ENCODE results near the gene ITGB6.

DNA sequence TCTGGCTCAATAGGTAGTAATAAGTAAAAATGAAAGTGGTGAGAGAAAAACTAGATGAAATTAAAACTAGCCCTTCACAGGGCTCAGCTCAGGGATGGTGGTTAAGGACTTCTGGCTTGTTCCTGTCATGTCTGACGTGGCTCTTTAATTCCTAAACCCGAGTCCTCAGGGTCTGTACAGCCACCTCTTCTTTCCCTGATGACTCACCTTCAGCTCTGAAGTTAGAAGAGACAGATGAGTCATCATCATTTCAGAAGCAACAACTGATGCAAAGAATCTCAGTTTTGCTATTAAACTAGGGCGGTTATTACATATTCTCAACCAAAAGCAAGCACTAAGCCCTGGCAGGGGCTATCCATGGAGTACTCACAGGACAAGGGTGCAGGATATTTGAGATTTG is 24.0 kb upstream of the ITGB6 start:
- no peak for TF ChIP-seq CTCF (IDR thresholded peaks at IDR 0.05)
- no peak for TF ChIP-seq POLR2A (IDR thresholded peaks at IDR 0.05)

Measured in testis (tissue), 2 donors.